ENCODE data around the gene TPRG1. TPM values are rescaled to one million over a fixed set of nuclear protein-coding genes. Genes with fewer than 3 reads are reported as not detected.
A peak's percentile ranks its signal among the peaks of the same experiment; 100 is the strongest.

TPRG1 gene
- total and polyA plus RNA-seq, 2 of the 8 experiments (the other 6 are each of a cell fraction or from before 2014, with no cell fraction given), result 0.37 to 0.47 TPM

DNA sequence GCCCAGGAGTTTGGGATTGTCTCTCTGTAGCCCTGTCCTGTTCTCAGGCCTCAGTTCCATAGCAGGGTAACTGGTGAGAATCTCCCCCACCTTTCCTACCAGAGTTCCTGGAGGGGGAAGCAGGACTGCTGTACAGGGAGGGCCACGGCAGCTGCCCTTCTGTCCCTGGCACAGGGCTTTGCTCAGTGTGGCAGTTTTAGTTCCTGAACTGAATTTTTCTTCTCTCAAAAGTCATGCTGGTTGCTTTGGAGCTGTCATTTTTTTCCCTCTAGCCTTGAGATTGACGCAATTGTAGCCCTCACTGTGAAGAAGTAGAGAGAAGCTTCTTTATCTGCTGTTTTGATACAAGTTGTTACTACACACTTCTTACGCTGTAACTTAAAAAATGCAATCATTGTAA, 55.5 kb downstream of the TPRG1 start:
- Histone ChIP-seq H3K79me1 (ENCODE audit: low read depth, low read length) (no peaks in the 10 kb centered on the region), H4K20me1 (replicated peaks in 1 of 2; ENCODE audit: control insufficient read depth in 1 of 2, insufficient read depth in 2 of 2, low read length in 2 of 2) (no peaks in the 10 kb centered on the region), H3K4me1 (replicated peaks in 1 of 4; ENCODE audit: control insufficient read depth in 3 of 4, insufficient read depth in 4 of 4, low read length in 3 of 4) (peaks cover 0 to 3% (median 0%) of the 10 kb centered on the region in 4 experiments; a peak in 1 of 7 replicates), H3K9ac (replicated peaks in 1 of 4; ENCODE audit: extremely low read depth in 1 of 4, low read depth in 3 of 4, low read length in 3 of 4) (no peak overlapping the region), H4K91ac (replicated peaks; ENCODE audit: insufficient read length, low read length) (no peak overlapping the region), H3K4ac (replicated peaks; ENCODE audit: insufficient read length, low read depth, low read length) (no peak overlapping the region), H3K56ac (replicated peaks; ENCODE audit: insufficient read length, low read depth, low read length) (no peak overlapping the region), H3K79me2 (ENCODE audit: control insufficient read depth in 1 of 2, insufficient read depth in 2 of 2, low read length in 2 of 2) (no peaks in the 10 kb centered on the region), H3K23me2 (ENCODE audit: low read depth, low read length) (no peaks in the 10 kb centered on the region), H2BK5ac (ENCODE audit: low read depth, low read length) (no peak overlapping the region), H4K5ac (ENCODE audit: insufficient read length, low read depth, low read length) (no peak overlapping the region), H2BK12ac (ENCODE audit: low read depth, low read length) (no peak overlapping the region), H3K14ac (ENCODE audit: insufficient read length) (no peak overlapping the region), H3K36me3 (ENCODE audit: control insufficient read depth in 2 of 4, insufficient read depth in 4 of 4, low read length in 3 of 4) (no peaks in the 10 kb centered on the region), H3K27me3 (replicated peaks in 1 of 4; ENCODE audit: control insufficient read depth in 3 of 4, extremely low read depth in 1 of 4, insufficient read depth in 3 of 4, low read length in 3 of 4) (peaks cover 0 to 2% (median 0%) of the 10 kb centered on the region in 4 experiments; a peak in 1 of 7 replicates), H3K4me2 (ENCODE audit: insufficient read depth in 1 of 2, low read depth in 2 of 2, low read length in 2 of 2) (no peak overlapping the region), H3K27ac (ENCODE audit: low read depth, low read length) (0 out of 2 replicates have a peak overlapping the region, but pooled peaks have one; percentile 17), H2BK120ac (replicated peaks; ENCODE audit: low read depth, low read length) (no peak overlapping the region), H3K23ac (ENCODE audit: insufficient read length) (no peak overlapping the region), H3K18ac (ENCODE audit: extremely low read depth, low read length) (no peak overlapping the region), H2BK20ac (ENCODE audit: low read length) (no peak overlapping the region), H2AK5ac (ENCODE audit: low read depth, low read length) (no peak overlapping the region), H4K8ac (ENCODE audit: extremely low read depth, insufficient read depth, low read length) (no peak overlapping the region), H2AFZ (ENCODE audit: low read length) (peak overlapping the region; percentile 47; the same call in 1 of the 2 replicates), H3K9me3 (ENCODE audit: insufficient read depth in 2 of 2, low read depth in 1 of 2, low read length in 1 of 2) (no peaks in the 10 kb centered on the region), H2BK15ac (ENCODE audit: low read length) (no peak overlapping the region), H3K4me3 (ENCODE audit: extremely low read depth in 1 of 4, insufficient read depth in 2 of 4, low read depth in 3 of 4, low read length in 4 of 4) (no peak overlapping the region)
- CTCF ChIA-PET (ENCODE audit: partially characterized antibody), result interaction anchor here (0.9 to 1.6 kb wide), 3 partner anchors 11 to 33 kb away, joined by 4 to 5 read pairs (median 4); no protein-coding TSS in a partner anchor
- POLR2A ChIA-PET (ENCODE audit: partially characterized antibody), result no interaction called here
- FAIRE-seq (no peak), DNase-seq (ENCODE audit: low read depth in 1 of 2, low spot score in 2 of 2) (no peak)
- WGBS, 2 experiments (ENCODE audit: extremely low coverage in 1 of 2, insufficient coverage in 1 of 2, insufficient read length in 1 of 2, insufficient replicate concordance in 2 of 2, low coverage in 1 of 2, low lambda C conversion rate in 2 of 2, missing lambda C conversion rate in 1 of 2), result 84% methylated on average over 3 of the region's 3 CpGs; no CpG with 5 or more reads in 1 of the 2 experiments
- TF ChIP-seq TAF1 (IDR thresholded peaks at IDR 0.05; ENCODE audit: low read depth, low read length) (no peak), EP300 (IDR thresholded peaks at IDR 0.05; ENCODE audit: borderline replicate concordance in 1 of 2, low read depth in 2 of 2, low read length in 2 of 2) (no peak), SRF (IDR thresholded peaks at IDR 0.05; ENCODE audit: low read depth, low read length) (no peak), HDAC2 (IDR thresholded peaks at IDR 0.05; ENCODE audit: borderline replicate concordance in 1 of 2, low read depth in 2 of 2, low read length in 2 of 2) (no peak), EGR1 (IDR thresholded peaks at IDR 0.05; ENCODE audit: borderline replicate concordance, low read depth, low read length) (no peak), CBX8 (IDR thresholded peaks at IDR 0.05; ENCODE audit: borderline replicate concordance, low read depth, low read length) (no peak), MAFK (IDR thresholded peaks at IDR 0.05; ENCODE audit: low read depth, low read length) (no peak), KDM5A (IDR thresholded peaks at IDR 0.05; ENCODE audit: low read length) (no peak), BCL11A (IDR thresholded peaks at IDR 0.05; ENCODE audit: low read depth in 2 of 2, low read length in 2 of 2) (no peak)
- TF ChIP-seq, protein P1, sequence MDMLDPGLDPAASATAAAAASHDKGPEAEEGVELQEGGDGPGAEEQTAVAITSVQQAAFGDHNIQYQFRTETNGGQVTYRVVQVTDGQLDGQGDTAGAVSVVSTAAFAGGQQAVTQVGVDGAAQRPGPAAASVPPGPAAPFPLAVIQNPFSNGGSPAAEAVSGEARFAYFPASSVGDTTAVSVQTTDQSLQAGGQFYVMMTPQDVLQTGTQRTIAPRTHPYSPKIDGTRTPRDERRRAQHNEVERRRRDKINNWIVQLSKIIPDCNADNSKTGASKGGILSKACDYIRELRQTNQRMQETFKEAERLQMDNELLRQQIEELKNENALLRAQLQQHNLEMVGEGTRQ (IDR thresholded peaks at IDR 0.05; ENCODE audit: low read length), result no peak
- TF ChIP-seq, protein P2, sequence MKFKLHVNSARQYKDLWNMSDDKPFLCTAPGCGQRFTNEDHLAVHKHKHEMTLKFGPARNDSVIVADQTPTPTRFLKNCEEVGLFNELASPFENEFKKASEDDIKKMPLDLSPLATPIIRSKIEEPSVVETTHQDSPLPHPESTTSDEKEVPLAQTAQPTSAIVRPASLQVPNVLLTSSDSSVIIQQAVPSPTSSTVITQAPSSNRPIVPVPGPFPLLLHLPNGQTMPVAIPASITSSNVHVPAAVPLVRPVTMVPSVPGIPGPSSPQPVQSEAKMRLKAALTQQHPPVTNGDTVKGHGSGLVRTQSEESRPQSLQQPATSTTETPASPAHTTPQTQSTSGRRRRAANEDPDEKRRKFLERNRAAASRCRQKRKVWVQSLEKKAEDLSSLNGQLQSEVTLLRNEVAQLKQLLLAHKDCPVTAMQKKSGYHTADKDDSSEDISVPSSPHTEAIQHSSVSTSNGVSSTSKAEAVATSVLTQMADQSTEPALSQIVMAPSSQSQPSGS (IDR thresholded peaks at IDR 0.05; ENCODE audit: low read length), result no peak

Data from H1 (cell line).